ENCODE data around the gene RTP3.

DNA sequence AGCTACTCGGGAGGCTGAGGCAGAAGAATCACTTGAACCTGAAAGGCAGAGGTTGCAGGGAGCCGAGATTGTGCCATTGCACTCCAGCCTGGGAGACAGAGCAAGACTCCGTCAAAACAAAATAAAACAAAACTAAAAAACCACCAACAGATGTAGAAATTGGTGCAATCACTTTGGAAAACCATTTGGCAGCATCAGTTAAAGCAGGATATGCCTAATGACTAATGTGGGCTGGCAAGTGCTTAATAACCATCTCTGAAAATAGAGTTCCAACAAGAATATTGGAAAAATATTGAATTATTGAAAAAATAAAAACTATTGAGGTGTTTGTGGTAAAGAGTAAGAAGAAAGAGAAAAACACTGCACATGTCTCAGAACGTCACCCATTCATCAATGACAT lies 16.1 kb upstream of the RTP3 start:
- TF ChIP-seq, protein P1, sequence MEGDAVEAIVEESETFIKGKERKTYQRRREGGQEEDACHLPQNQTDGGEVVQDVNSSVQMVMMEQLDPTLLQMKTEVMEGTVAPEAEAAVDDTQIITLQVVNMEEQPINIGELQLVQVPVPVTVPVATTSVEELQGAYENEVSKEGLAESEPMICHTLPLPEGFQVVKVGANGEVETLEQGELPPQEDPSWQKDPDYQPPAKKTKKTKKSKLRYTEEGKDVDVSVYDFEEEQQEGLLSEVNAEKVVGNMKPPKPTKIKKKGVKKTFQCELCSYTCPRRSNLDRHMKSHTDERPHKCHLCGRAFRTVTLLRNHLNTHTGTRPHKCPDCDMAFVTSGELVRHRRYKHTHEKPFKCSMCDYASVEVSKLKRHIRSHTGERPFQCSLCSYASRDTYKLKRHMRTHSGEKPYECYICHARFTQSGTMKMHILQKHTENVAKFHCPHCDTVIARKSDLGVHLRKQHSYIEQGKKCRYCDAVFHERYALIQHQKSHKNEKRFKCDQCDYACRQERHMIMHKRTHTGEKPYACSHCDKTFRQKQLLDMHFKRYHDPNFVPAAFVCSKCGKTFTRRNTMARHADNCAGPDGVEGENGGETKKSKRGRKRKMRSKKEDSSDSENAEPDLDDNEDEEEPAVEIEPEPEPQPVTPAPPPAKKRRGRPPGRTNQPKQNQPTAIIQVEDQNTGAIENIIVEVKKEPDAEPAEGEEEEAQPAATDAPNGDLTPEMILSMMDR (IDR thresholded peaks at IDR 0.05) = no peak
- TF ChIP-seq POLR2A (IDR thresholded peaks at IDR 0.05) = no peak

Data from thyroid gland (tissue), 4 donors.